ENCODE data around the gene NSMCE4A.
"Not testable (repeated sequence)": the region's sequence is repeated elsewhere in the genome, so short reads cannot be mapped to it uniquely, and the experiment has no call there.

The NSMCE4A gene

GRCh38 chr10:121988361-121989324 is 13.6 kb upstream of the NSMCE4A start, which contains the start of gene TACC2:
TSS of gene TACC2 (plus strand) at chr10:121989163. CDS start at chr10:122021982, 32,819 bp downstream.
- DNase-seq: no peak

- no peak for DNase-seq
These were observed 9.4 kb upstream of the NSMCE4A start for GRCh38 chr10:121984463-121984862.

GRCh38 chr10:121983852-121984251 is 8.8 kb upstream of the NSMCE4A start:
- DNase-seq: no peak

- DNase-seq: no peak
These were observed 6.3 kb upstream of the NSMCE4A start for GRCh38 chr10:121981346-121981745.

- no peak for DNase-seq
These were observed 3.5 kb upstream of the NSMCE4A start for GRCh38 chr10:121978511-121978910.

GRCh38 chr10:121976607-121977006 is 1.6 kb upstream of the NSMCE4A start:
- no peak for DNase-seq

GRCh38 chr10:121975295-121976086 is 474 bp upstream of the NSMCE4A start:
- no peak for DNase-seq

- no peak for DNase-seq
These were observed 940 bp downstream of the NSMCE4A start for GRCh38 chr10:121974019-121974534.

GRCh38 chr10:121969086-121969485 is 5.9 kb downstream of the NSMCE4A start:
- not testable (repeated sequence) for DNase-seq

- DNase-seq: no peak
These were observed 9.0 kb downstream of the NSMCE4A start for GRCh38 chr10:121965996-121966395.

- no peak for DNase-seq
These were observed 13.6 kb downstream of the NSMCE4A start for GRCh38 chr10:121961456-121961855.

- DNase-seq: no peak
These were observed 15.3 kb downstream of the NSMCE4A start for GRCh38 chr10:121959671-121960070.

GRCh38 chr10:121956111-121957061 is 18.6 kb downstream of the NSMCE4A start:
- no peak for DNase-seq

GRCh38 chr10:121952226-121952625 is 22.8 kb downstream of the NSMCE4A start:
- no peak for DNase-seq

GRCh38 chr10:121949451-121949850 is 25.6 kb downstream of the NSMCE4A start:
- DNase-seq: no peak

GRCh38 chr10:121949049-121949448 is 26.0 kb downstream of the NSMCE4A start:
- DNase-seq: no peak

GRCh38 chr10:121947343-121948330 is 27.4 kb downstream of the NSMCE4A start:
- DNase-seq: no peak

- no peak for DNase-seq
These were observed 32.1 kb downstream of the NSMCE4A start for GRCh38 chr10:121942749-121943416.

- no peak for DNase-seq
These were observed 33.5 kb downstream of the NSMCE4A start for GRCh38 chr10:121941532-121941931.

- no peak for DNase-seq
These were observed 38.7 kb downstream of the NSMCE4A start for GRCh38 chr10:121936295-121936694.

All from activated CD4-positive, CD25-positive, alpha-beta regulatory T cell (primary cell).